IMR-90 (cell line): ENCODE data around the gene FMO1. TPM values are rescaled to one million over a fixed set of nuclear protein-coding genes. Genes with fewer than 3 reads are reported as not detected.

ENCODE experiments used
- ATAC-seq: fragments of 200-7000 bp; cut with Tn5 transposase; 2 replicates; pipeline ENCODE4 v1.9.1; 2020; ENCODE audit warnings: low read depth, mild to moderate bottlenecking, moderate library complexity
- Bru-seq: library from RNA; stranded (reverse); fragments of 400-500 nt; gene quantifications from one replicate; lab custom pipeline; 2021; lab: Mats Ljungman, UMichigan
- BruChase-seq, 2 experiments: library from RNA; stranded (reverse); fragments of 400-500 nt; gene quantifications; one replicate each; lab custom pipeline; 2021; lab: Mats Ljungman, UMichigan
- BruUV-seq: library from RNA; stranded (reverse); fragments of 400-500 nt; replicated peaks from 2 replicates; lab custom pipeline; 2021; lab: Mats Ljungman, UMichigan
- CTCF ChIA-PET: fragments of 300-600 bp; formaldehyde crosslinking; extraction: SDS; loops from one replicate; lab custom pipeline; 2021; ENCODE audit warnings: antibody characterized with exemption; lab: Yijun Ruan, JAX
- POLR2A ChIA-PET: fragments of 300-600 bp; sonication (Branson Sonifier 250); formaldehyde crosslinking; loops from one replicate; lab custom pipeline; 2022; ENCODE audit warnings: antibody characterized with exemption; ENCODE audit not compliant: unreplicated experiment; lab: Charles Lee
- DNase-seq: peaks from one replicate; pipeline ENCODE4 v3.0.0; 2013
- H2AFZ ChIP-seq: replicated peaks from 2 replicates; pipeline ENCODE3; 2013; ENCODE audit warnings: low read length, mild to moderate bottlenecking; ENCODE audit not compliant: poor library complexity
- H2AK5ac ChIP-seq: 2 replicates; pipeline ENCODE4 v1.6.1; 2013; ENCODE audit warnings: low read depth, low read length, inconsistent platforms
- H2AK9ac ChIP-seq: replicated peaks from 2 replicates; pipeline ENCODE3; 2013; ENCODE audit warnings: mild to moderate bottlenecking, low read depth, low read length, moderate library complexity; ENCODE audit not compliant: poor library complexity
- H2BK120ac ChIP-seq: 2 replicates; pipeline ENCODE4 v1.6.1; 2013; ENCODE audit warnings: low read depth, low read length, inconsistent platforms
- H2BK15ac ChIP-seq: 3 replicates; pipeline ENCODE4 v1.6.1; 2013; ENCODE audit warnings: low read depth, low read length, inconsistent platforms
- H2BK20ac ChIP-seq: 2 replicates; pipeline ENCODE4 v1.6.1; 2013; ENCODE audit warnings: low read depth, mild to moderate bottlenecking, inconsistent platforms, low read length, moderate library complexity
- H2BK5ac ChIP-seq: 2 replicates; pipeline ENCODE4 v1.6.1; 2013; ENCODE audit warnings: mild to moderate bottlenecking, low read depth, low read length, inconsistent platforms; ENCODE audit not compliant: poor library complexity, severe bottlenecking
- H3K14ac ChIP-seq: replicated peaks from 2 replicates; pipeline ENCODE4 v1.6.1; 2013; ENCODE audit warnings: low read depth, low read length, inconsistent platforms
- H3K18ac ChIP-seq: 2 replicates; pipeline ENCODE4 v1.6.1; 2013; ENCODE audit warnings: low read depth, low read length, control low read depth
- H3K23ac ChIP-seq: 2 replicates; pipeline ENCODE4 v1.6.1; 2013; ENCODE audit warnings: low read depth, low read length, inconsistent platforms
- H3K27ac ChIP-seq: 2 replicates; pipeline ENCODE4 v1.5.1; 2013; ENCODE audit warnings: mild to moderate bottlenecking, control low read depth, low read length; ENCODE audit not compliant: insufficient read depth
- H3K27me3 ChIP-seq: 2 replicates; pipeline ENCODE4 v1.6.1; 2013; ENCODE audit warnings: low read length; ENCODE audit not compliant: control insufficient read depth, insufficient read depth
- H3K36me3 ChIP-seq: 2 replicates; pipeline ENCODE4 v1.6.1; 2013; ENCODE audit warnings: low read length, mixed read lengths; ENCODE audit not compliant: control insufficient read depth, insufficient read depth
- H3K4ac ChIP-seq: 2 replicates; pipeline ENCODE4 v1.6.1; 2013; ENCODE audit warnings: low read depth, low read length, inconsistent platforms
- H3K4me1 ChIP-seq: 2 replicates; pipeline ENCODE4 v1.6.1; 2013; ENCODE audit warnings: low read length, mixed read lengths; ENCODE audit not compliant: control insufficient read depth, insufficient read depth
- H3K4me2 ChIP-seq: 2 replicates; pipeline ENCODE4 v1.6.1; 2013; ENCODE audit warnings: low read depth, mild to moderate bottlenecking, control low read depth, low read length, moderate library complexity
- H3K4me3 ChIP-seq: 2 replicates; pipeline ENCODE4 v1.5.1; 2013; ENCODE audit warnings: low read depth, mild to moderate bottlenecking, control low read depth, low read length, moderate library complexity; ENCODE audit not compliant: insufficient read depth
- H3K56ac ChIP-seq: 2 replicates; pipeline ENCODE4 v1.6.1; 2013; ENCODE audit warnings: low read length, inconsistent platforms; ENCODE audit not compliant: insufficient read depth; ENCODE audit errors: extremely low read depth
- H3K79me1 ChIP-seq, 2 experiments: 2 replicates each; pipeline ENCODE4 v1.6.1; 2013; ENCODE audit warnings: low read length in 2 of 2, inconsistent platforms in 1 of 2, low read depth in 1 of 2
- H3K9ac ChIP-seq: 2 replicates; pipeline ENCODE4 v1.6.1; 2013; ENCODE audit warnings: low read depth, low read length, control low read depth
- H3K9me1 ChIP-seq: 2 replicates; pipeline ENCODE4 v1.6.1; 2013; ENCODE audit warnings: low read length, inconsistent platforms; ENCODE audit not compliant: insufficient read depth
- H3K9me3 ChIP-seq: 2 replicates; pipeline ENCODE4 v1.6.1; 2013; ENCODE audit warnings: low read length; ENCODE audit not compliant: control insufficient read depth, insufficient read depth
- H4K20me1 ChIP-seq: 2 replicates; pipeline ENCODE4 v1.6.1; 2013; ENCODE audit warnings: low read length, inconsistent platforms; ENCODE audit not compliant: insufficient read depth
- H4K5ac ChIP-seq: 2 replicates; pipeline ENCODE4 v1.6.1; 2013; ENCODE audit warnings: mild to moderate bottlenecking, low read depth, low read length, control low read depth
- H4K8ac ChIP-seq, 2 experiments: 2 replicates each; pipeline ENCODE4 v1.6.1; 2013; ENCODE audit warnings: low read depth in 2 of 2, low read length in 2 of 2, control low read depth in 1 of 2, inconsistent platforms in 1 of 2
- H4K91ac ChIP-seq: 2 replicates; pipeline ENCODE4 v1.6.1; 2013; ENCODE audit warnings: low read depth, low read length, inconsistent platforms; ENCODE audit not compliant: insufficient read depth
- BHLHE40 ChIP-seq: fragments of 150-350 bp; IDR thresholded peaks from 2 replicates; pipeline ENCODE4 v1.6.1; 2016; ENCODE audit warnings: mild to moderate bottlenecking, low read depth, low read length
- CEBPB ChIP-seq: IDR thresholded peaks from 2 replicates; pipeline ENCODE4 v1.6.1; 2012; ENCODE audit warnings: low read depth, low read length, improper control_type of control experiment
- CHD1 ChIP-seq: IDR thresholded peaks from 2 replicates; pipeline ENCODE4 v1.6.1; 2012; ENCODE audit warnings: low read depth, low read length, improper control_type of control experiment
- FOS ChIP-seq: fragments of 150-350 bp; IDR thresholded peaks from 2 replicates; pipeline ENCODE4 v1.6.1; 2016; ENCODE audit warnings: low read depth, low read length
- MAFK ChIP-seq: IDR thresholded peaks from 2 replicates; pipeline ENCODE4 v1.6.1; 2012; ENCODE audit warnings: low read depth, low read length, improper control_type of control experiment
- MAZ ChIP-seq: IDR thresholded peaks from 2 replicates; pipeline ENCODE4 v1.6.1; 2012; ENCODE audit warnings: low read depth, mild to moderate bottlenecking, low read length, improper control_type of control experiment, moderate library complexity, borderline replicate concordance
- MXI1 ChIP-seq: IDR thresholded peaks from 2 replicates; pipeline ENCODE4 v1.6.1; 2012; ENCODE audit warnings: low read depth, mild to moderate bottlenecking, low read length, moderate library complexity, borderline replicate concordance
- NFE2L2 ChIP-seq: fragments of 150-350 bp; IDR thresholded peaks from 2 replicates; pipeline ENCODE4 v1.6.1; 2016; ENCODE audit warnings: low read depth, mild to moderate bottlenecking, low read length
- POLR2A ChIP-seq: IDR thresholded peaks from 2 replicates; pipeline ENCODE4 v1.6.1; 2012; ENCODE audit warnings: mild to moderate bottlenecking, low read depth, low read length
- RAD21 ChIP-seq: IDR thresholded peaks from 2 replicates; pipeline ENCODE4 v1.6.1; 2012; ENCODE audit warnings: low read length, improper control_type of control experiment
- RCOR1 ChIP-seq: IDR thresholded peaks from 2 replicates; pipeline ENCODE4 v1.6.1; 2012; ENCODE audit warnings: mild to moderate bottlenecking, low read length, improper control_type of control experiment; ENCODE audit not compliant: insufficient replicate concordance
- RFX5 ChIP-seq: IDR thresholded peaks from 2 replicates; pipeline ENCODE4 v1.8.0; 2012; ENCODE audit warnings: low read depth, mild to moderate bottlenecking, low read length, moderate library complexity
- SMC3 ChIP-seq: fragments of 150-350 bp; IDR thresholded peaks from 2 replicates; pipeline ENCODE4 v1.6.1; 2016; ENCODE audit warnings: low read depth, mild to moderate bottlenecking, antibody characterized with exemption, low read length, moderate library complexity
- WGBS, 2 experiments: methylation state at CpG; one replicate each; pipeline versions ENCODE4 v1.1.5 to v1.1.7; 2013; ENCODE audit warnings: missing lambda C conversion rate in 2 of 2; ENCODE audit not compliant: insufficient read length in 1 of 2; ENCODE audit errors: extremely low coverage in 2 of 2; 5-methylcytosine and 5-hydroxymethylcytosine counted together
- dilution Hi-C: fragments of 300-500 bp; cut with HindIII; formaldehyde crosslinking; loops from one replicate; pipeline ENCODE4 v1.14.3; 2018; ENCODE audit warnings: low sequenced_read_pairs; ENCODE audit not compliant: unreplicated experiment
- in situ Hi-C: fragments of 300-500 bp; cut with MboI; formaldehyde crosslinking; loops from 3 replicates; pipeline ENCODE4 v1.14.3; 2019; ENCODE audit warnings: low sequenced_read_pairs, inconsistent platforms, mixed read lengths
- intact Hi-C: fragments of 100-400 bp; cut with micrococcal nuclease; formaldehyde crosslinking; loops from 2 replicates; pipeline ENCODE4 v1.10.0; 2022
- long read RNA-seq: library from polyadenylated mRNA; unstranded; transcript quantifications from one replicate; pipeline ENCODE4 v2.0.0, GENCODE V29; 2021; ENCODE audit not compliant: unreplicated experiment
- polyA plus RNA-seq, 3 experiments: library from polyadenylated mRNA; depleted of rRNA; stranded (reverse); fragments of >200 nt; gene quantifications; 2 replicates each; pipeline ENCODE4 v1.2.3, GENCODE V29; 2012; ENCODE audit warnings: low replicate concordance in 1 of 3
- total RNA-seq: library from RNA; depleted of rRNA; stranded (reverse); fragments of >200 nt; gene quantifications from 2 replicates; pipeline ENCODE4 v1.2.3, GENCODE V29; 2012; rRNA removed
- TF ChIP-seq, protein P1 (sequence below): conservative IDR thresholded peaks from 2 replicates; pipeline ENCODE4 v1.5.1; 2012; ENCODE audit warnings: mild to moderate bottlenecking, low read depth, low read length, improper control_type of control experiment
- TF ChIP-seq, protein P2 (sequence below): fragments of 150-350 bp; IDR thresholded peaks from 2 replicates; pipeline ENCODE4 v1.6.1; 2017; ENCODE audit warnings: mild to moderate bottlenecking, antibody characterized with exemption, low read length, low read depth

FMO1 gene, protein sequence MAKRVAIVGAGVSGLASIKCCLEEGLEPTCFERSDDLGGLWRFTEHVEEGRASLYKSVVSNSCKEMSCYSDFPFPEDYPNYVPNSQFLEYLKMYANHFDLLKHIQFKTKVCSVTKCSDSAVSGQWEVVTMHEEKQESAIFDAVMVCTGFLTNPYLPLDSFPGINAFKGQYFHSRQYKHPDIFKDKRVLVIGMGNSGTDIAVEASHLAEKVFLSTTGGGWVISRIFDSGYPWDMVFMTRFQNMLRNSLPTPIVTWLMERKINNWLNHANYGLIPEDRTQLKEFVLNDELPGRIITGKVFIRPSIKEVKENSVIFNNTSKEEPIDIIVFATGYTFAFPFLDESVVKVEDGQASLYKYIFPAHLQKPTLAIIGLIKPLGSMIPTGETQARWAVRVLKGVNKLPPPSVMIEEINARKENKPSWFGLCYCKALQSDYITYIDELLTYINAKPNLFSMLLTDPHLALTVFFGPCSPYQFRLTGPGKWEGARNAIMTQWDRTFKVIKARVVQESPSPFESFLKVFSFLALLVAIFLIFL
- total RNA-seq: not detected in 2 replicates
- polyA plus RNA-seq (2012; rRNA removed): not detected in 2 replicates
- polyA plus RNA-seq (2012; cell fraction: cytosol; rRNA removed): not detected in 2 replicates
- not detected in 2 replicates for polyA plus RNA-seq (2012; cell fraction: nucleus; rRNA removed; ENCODE audit: low replicate concordance)
- not detected for Bru-seq, nascent RNA
- percentile 5 among the genes with signal in this experiment for BruChase-seq, experiment 1, labeled RNA remaining after a 6-hour chase
- BruChase-seq, experiment 2, labeled RNA remaining after a 2-hour chase: not detected
- long read RNA-seq: 0 reads

DNA sequence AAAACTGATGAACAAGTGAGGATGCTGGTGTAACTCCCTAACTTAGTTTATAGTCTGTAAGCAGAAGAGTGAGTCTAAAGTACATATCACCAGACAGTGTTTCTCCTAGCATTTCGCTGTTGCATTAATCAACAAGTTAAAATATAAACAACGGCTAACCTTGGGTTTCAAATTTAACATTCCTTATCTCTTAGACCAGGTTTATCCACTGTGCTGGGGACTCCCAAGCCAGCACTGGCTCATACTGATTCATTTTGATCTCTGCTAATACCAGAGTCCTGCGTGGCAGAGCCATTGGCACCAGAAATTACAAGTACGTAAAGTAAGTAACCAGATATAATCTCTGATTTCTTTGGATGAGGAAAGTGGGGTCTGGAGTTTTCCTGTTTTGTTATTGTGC is at the start of gene FMO1:
Gene FMO1, plus strand, starts transcription at position 193 of the 400 bp plus-strand sequence. CDS start 9,594 bp downstream, outside the sequence.
- Histone ChIP-seq H3K79me1 (no peaks in the 10 kb centered on the region), H2BK20ac (no peak within 1 kb of the TSS), H3K9me3 (no peaks in the 10 kb centered on the region), H3K18ac (no peak within 1 kb of the TSS), H3K14ac (no peak within 1 kb of the TSS), H3K9me1 (peaks cover 4% of the 10 kb centered on the region; the same call in 1 of the 2 replicates), H3K36me3 (no peaks in the 10 kb centered on the region), H3K23ac (no peak within 1 kb of the TSS), H4K20me1 (no peaks in the 10 kb centered on the region), H2AK5ac (no peak within 1 kb of the TSS), H2BK15ac (no peak within 1 kb of the TSS), H2BK5ac (no peak within 1 kb of the TSS), H4K91ac (no peak within 1 kb of the TSS), H3K4me1 (no peaks in the 10 kb centered on the region), H2AFZ (no peak within 1 kb of the TSS), H3K27me3 (no peaks in the 10 kb centered on the region; the same call in none of the 2 replicates), H3K4ac (no peak within 1 kb of the TSS), H2BK120ac (no peak within 1 kb of the TSS), H4K5ac (no peak within 1 kb of the TSS), H3K27ac (no peak within 1 kb of the TSS), H2AK9ac (no peak within 1 kb of the TSS), H4K8ac (no peak within 1 kb of the TSS), H3K4me2 (no peak within 1 kb of the TSS), H3K56ac (no peak within 1 kb of the TSS), H3K9ac (no peak within 1 kb of the TSS), H3K4me3 (no peak within 1 kb of the TSS)
- ATAC-seq (no peak), DNase-seq (no peak)
- BruUV-seq: no TSS peak
- in situ Hi-C loops: no loop called here
- no peak for TF ChIP-seq CEBPB
- TF ChIP-seq MAFK: no peak
- no peak for TF ChIP-seq RAD21
- TF ChIP-seq RCOR1: no peak
- TF ChIP-seq, protein P1, sequence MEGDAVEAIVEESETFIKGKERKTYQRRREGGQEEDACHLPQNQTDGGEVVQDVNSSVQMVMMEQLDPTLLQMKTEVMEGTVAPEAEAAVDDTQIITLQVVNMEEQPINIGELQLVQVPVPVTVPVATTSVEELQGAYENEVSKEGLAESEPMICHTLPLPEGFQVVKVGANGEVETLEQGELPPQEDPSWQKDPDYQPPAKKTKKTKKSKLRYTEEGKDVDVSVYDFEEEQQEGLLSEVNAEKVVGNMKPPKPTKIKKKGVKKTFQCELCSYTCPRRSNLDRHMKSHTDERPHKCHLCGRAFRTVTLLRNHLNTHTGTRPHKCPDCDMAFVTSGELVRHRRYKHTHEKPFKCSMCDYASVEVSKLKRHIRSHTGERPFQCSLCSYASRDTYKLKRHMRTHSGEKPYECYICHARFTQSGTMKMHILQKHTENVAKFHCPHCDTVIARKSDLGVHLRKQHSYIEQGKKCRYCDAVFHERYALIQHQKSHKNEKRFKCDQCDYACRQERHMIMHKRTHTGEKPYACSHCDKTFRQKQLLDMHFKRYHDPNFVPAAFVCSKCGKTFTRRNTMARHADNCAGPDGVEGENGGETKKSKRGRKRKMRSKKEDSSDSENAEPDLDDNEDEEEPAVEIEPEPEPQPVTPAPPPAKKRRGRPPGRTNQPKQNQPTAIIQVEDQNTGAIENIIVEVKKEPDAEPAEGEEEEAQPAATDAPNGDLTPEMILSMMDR: no peak
- TF ChIP-seq, protein P2, sequence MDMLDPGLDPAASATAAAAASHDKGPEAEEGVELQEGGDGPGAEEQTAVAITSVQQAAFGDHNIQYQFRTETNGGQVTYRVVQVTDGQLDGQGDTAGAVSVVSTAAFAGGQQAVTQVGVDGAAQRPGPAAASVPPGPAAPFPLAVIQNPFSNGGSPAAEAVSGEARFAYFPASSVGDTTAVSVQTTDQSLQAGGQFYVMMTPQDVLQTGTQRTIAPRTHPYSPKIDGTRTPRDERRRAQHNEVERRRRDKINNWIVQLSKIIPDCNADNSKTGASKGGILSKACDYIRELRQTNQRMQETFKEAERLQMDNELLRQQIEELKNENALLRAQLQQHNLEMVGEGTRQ: no peak
- no peak for TF ChIP-seq FOS
- no peak for TF ChIP-seq RFX5
- TF ChIP-seq BHLHE40: no peak
- TF ChIP-seq MXI1: no peak
- TF ChIP-seq NFE2L2: no peak
- TF ChIP-seq SMC3: no peak
- TF ChIP-seq CHD1: no peak
- TF ChIP-seq MAZ: no peak
- TF ChIP-seq POLR2A: no peak
- POLR2A ChIA-PET: no interaction called here
- CTCF ChIA-PET: interaction anchor here (0.7 kb wide), 1 partner anchor 17 kb away, joined by 5 read pairs; no protein-coding TSS in a partner anchor
- dilution Hi-C loops: no loop called here
- 73% methylated on average over 2 of the region's 4 CpGs; no CpG with 5 or more reads in 1 of the 2 experiments for WGBS, 2 experiments
- intact Hi-C loops: loop anchor here (10.0 kb wide), 1 partner anchor 236 kb away; the partner anchor contains the start of gene PRRC2C
